NCI-H1436 treated with DMSO at 0.1 percent for 48 hours (cell line): ENCODE measurements around the gene SLA2.
"Not testable (repeated sequence)": the region's sequence is repeated elsewhere in the genome, so short reads cannot be mapped to it uniquely, and the experiment has no call there.

ENCODE experiments used
- DNase-seq: peaks from one replicate; lab custom pipeline; 2025; lab: John Stamatoyannopoulos, UW

SLA2 gene

DNA sequence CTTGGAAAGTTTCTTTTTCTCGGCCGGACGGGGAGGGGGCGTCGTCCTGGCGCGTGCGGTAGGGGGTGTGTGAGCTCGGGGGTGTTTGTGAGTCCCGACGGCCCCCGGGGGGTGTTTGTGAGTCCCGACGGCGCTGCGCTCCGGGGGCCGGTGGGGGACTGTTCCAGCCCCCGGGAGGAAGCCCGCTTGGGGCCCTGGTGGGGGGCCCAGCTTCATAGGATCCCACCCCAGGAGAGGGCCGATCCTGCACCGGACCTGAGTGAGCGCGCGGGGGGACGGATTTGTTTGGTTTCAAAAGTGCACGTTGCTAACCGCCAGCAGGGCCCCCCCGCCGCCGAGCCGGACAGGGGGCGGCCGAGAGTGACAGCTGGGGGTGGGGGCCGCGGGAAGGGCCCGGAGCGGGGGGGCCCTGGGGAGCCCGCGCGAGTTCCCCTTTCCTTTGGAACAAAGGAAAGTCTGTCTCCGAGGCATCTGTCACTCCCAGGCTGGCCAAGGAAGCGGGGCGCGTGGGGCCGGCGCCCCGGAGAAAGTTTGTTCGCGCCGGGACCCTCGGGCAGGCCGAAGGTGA lies 72.1 kb downstream of the SLA2 start:
- no peak for DNase-seq

DNA sequence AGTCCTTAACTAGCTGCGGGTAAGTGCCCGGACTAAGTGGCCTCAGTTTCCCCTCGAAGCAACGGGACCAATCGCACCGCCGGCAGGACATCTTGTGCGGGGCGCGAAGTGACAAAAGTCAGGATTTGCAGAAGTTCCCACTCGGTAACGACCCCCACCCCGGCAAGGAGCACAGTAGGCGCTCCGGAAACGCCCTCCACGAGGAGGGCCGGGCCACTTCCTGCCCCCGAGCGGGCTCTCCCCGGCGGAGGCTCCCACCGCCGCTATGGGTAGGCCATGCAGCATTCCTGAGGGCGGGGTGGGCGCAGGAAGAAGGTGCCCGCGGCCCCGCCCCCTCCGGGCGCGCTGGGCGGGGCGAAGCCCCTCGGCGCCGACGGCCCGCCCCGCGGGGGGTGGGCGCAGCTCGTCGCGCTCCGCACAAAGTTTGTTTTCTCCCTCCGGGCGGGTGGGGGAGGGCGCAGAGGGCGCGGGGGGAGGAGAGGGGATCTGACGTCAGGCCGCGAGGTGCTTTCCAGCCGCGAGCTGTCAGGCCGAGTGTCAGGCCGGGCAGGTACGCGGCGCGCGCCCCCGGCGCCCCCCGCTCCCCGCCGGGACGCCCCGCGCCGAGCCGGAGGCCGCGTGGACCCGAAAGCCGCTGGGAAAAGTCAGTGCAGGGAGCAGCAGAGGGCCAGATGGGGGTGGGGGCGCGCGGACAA lies 72.7 kb downstream of the SLA2 start, which contains the start of gene TGIF2:
Gene TGIF2 (plus strand): TSS at position 495 of the 695 bp plus-strand sequence. CDS start 5,178 bp downstream, outside the sequence.
- DNase-seq, result no peak

DNA sequence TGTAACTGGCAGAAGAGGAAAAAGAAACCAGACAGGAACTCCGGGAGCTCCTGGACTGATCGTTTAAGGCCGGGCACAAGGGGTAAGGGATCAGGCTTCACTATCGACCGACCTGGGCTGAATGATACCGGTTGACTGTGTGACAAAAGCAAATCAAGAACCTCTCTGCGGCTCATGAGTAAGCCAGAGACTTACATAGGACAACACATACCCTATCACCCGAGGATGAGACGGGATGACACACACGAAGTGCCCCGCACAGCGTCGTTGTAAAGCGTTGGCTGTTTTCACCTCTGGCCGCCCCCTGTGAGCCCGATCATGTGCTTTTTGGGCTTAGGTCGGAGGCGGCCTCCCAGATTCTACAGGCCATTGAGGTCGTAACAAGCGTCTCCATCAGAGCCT lies 73.3 kb downstream of the SLA2 start:
- DNase-seq, result no peak

GRCh38 chr20:36571564-36572504 lies 74.2 kb downstream of the SLA2 start:
- no peak for DNase-seq

DNA sequence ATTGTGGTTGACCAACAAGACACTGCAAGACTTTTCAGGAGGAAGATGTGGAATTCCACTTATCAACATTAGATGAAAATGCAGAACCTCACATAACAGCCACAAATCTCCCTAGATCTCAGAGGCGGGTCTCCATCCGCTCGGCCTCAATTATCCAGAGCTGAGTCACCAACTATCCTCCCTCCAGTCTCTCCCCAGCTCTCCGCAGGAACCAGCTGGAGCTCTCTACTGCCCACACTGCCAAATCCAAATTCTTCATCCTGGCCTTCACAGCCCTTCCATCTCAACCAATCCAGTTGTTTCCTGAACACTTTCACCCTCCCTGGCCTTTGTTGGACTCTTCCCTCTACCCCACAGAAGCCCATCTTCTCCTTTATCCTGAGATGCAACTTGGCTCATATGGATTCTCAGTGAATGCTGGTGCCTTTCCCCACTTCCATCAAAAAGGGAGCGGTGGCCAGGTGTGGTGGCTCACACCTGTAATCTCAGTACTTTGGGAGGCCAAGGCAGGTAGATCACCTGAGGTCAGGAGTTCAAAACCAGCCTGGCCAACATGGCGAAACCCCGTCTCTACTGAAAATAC lies 76.1 kb downstream of the SLA2 start:
- DNase-seq, result no peak

DNA sequence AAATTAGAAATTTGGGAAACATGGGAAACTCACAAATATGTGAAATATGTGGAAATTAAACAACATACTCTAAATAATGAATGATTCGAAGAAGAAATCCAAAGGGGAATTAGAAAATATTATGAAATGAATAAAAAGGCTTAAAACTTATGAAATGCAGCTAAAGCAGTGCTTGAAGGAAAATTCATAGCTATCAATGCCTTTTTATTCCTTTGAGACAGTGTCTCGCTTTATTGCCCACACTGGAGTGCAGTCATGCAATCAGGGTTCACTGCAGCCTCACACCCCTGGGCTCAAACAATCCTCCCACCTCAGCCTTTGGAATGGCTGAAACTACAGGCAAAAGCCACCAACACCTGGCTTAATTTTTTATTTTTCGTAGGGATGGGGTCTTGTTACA lies 80.5 kb downstream of the SLA2 start:
- DNase-seq, result no peak

DNA sequence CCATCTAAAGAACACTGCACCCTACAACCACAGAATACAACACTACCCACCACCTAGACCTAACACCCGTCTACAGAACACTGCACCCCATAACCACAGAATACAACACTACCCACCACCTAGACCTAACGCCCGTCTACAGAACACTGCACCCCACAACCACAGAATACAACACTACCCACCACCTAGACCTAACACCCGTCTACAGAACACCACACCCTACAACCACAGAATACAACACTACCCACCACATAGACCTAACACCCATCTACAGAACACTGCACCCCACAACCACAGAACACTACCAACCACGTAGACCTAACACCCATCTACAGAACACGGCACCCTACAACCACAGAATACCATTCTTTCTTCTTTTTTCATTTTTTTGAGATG lies 81.3 kb downstream of the SLA2 start:
- DNase-seq, result not testable (repeated sequence)

- not testable (repeated sequence) for DNase-seq
These were observed 81.8 kb downstream of the SLA2 start for GRCh38 chr20:36564078-36564725.

DNA sequence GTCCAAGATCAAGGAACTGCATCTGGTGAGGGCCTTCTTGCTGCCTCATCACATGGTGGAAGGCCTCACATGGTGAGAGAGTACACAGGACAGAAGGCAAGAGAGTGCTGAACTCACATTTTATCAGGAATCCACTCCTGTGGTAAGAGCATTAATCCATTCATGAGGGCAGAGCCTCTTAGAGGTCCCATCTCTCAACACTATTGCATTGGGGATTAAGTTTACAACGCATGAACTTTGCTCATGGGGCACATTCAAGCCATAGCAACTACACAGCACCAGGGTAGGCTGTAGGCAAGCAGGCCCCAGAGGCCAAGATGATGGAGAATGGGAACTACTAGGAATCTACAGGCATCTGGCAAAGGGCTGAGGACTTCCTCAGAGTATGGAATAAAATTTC lies 82.6 kb downstream of the SLA2 start:
- DNase-seq, result no peak

DNA sequence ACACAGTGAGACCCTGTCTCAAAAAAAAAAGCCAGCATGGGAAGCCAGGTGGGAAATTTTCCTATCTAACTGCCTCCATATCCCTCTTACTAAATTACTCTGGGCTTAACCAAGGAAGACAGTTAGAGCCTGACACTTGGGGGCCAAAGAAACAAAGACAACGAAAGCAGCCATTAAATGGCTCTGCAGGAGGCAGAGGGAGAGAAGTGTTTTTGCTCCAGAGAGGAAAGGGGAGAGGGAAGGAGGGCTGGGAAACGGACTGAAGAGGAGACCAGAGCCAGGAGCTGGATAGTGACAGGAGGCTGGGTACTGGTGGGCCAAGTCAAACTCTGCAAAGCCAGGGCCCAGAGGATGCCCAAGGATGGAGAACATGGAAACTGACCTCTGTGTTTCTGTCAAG lies 83.3 kb downstream of the SLA2 start:
- DNase-seq, result no peak
